Adrenal gland (tissue), 5 donors: ENCODE measurements around the gene ZSCAN9.

Source experiments
- POLR2A ChIP-seq, 2 donors: fragments of 450-650 bp; IDR thresholded peaks; one replicate each; pipeline ENCODE4 v1.6.1; 2017; ENCODE audit warnings: antibody characterized with exemption in 2 of 2, mild to moderate bottlenecking in 2 of 2, moderate library complexity in 1 of 2
- TF ChIP-seq, protein P1 (sequence below), 6 experiments: fragments of 450-650 bp in 4 of 6; fragments of 200-600 bp in 2 of 6; sonication (generic) in 1 of 6; IDR thresholded peaks; 1 replicate in 5 of 6; 2 replicates in 1 of 6; pipeline versions ENCODE4 v1.5.1 to v1.8.0; 2016 to 2021; ENCODE audit warnings: antibody characterized with exemption in 6 of 6, mild to moderate bottlenecking in 2 of 6, moderate library complexity in 1 of 6
- donor health status: DM: no; HTN: no; CAD: no.

DNA sequence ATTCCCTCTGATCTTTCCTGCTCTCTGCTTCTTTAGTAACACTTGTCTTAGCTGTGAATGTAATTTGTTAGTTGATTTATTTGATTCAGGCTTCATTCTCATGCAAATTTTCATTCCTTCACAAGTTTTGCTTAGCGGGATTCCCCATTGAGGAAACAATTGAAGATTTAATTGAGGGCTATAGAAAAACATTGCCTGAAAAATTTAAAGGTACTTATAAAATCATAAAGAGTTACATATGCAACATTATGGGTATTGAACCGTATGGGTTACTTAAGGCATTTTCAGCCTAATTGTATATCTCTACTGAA lies 11.9 kb upstream of the ZSCAN9 start:
- TF ChIP-seq, protein P1, sequence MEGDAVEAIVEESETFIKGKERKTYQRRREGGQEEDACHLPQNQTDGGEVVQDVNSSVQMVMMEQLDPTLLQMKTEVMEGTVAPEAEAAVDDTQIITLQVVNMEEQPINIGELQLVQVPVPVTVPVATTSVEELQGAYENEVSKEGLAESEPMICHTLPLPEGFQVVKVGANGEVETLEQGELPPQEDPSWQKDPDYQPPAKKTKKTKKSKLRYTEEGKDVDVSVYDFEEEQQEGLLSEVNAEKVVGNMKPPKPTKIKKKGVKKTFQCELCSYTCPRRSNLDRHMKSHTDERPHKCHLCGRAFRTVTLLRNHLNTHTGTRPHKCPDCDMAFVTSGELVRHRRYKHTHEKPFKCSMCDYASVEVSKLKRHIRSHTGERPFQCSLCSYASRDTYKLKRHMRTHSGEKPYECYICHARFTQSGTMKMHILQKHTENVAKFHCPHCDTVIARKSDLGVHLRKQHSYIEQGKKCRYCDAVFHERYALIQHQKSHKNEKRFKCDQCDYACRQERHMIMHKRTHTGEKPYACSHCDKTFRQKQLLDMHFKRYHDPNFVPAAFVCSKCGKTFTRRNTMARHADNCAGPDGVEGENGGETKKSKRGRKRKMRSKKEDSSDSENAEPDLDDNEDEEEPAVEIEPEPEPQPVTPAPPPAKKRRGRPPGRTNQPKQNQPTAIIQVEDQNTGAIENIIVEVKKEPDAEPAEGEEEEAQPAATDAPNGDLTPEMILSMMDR (IDR thresholded peaks at IDR 0.05): no peak
- TF ChIP-seq POLR2A (IDR thresholded peaks at IDR 0.05): no peak
